H1 (cell line): Measurements from ENCODE around the gene CERS5. TPM values are rescaled to one million over a fixed set of nuclear protein-coding genes. Genes with fewer than 3 reads are reported as not detected.

Experiments
- ATF3 ChIP-seq: IDR thresholded peaks from 2 replicates; pipeline ENCODE4 v1.6.1; 2011; ENCODE audit warnings: low read depth, mild to moderate bottlenecking, low read length; ENCODE audit not compliant: insufficient read depth
- CHD7 ChIP-seq: fragments of 300-600 bp; sonication (generic); IDR thresholded peaks from 2 replicates; pipeline ENCODE4 v1.7.1; 2012; ENCODE audit warnings: low read length, moderate library complexity, mild to moderate bottlenecking, inconsistent platforms; ENCODE audit not compliant: insufficient replicate concordance
- POU5F1 ChIP-seq: IDR thresholded peaks from 2 replicates; pipeline ENCODE4 v1.6.1; 2011; ENCODE audit warnings: low read depth, mild to moderate bottlenecking, low read length, moderate library complexity
- RNF2 ChIP-seq: fragments of 200-900, 300-1000 bp; sonication (generic); IDR thresholded peaks from 2 replicates; pipeline ENCODE4 v1.7.1; 2016; ENCODE audit warnings: borderline replicate concordance, low read depth, mild to moderate bottlenecking, antibody characterized with exemption, low read length; ENCODE audit not compliant: poor library complexity, severe bottlenecking; ENCODE audit errors: missing control alignments
- SAP30 ChIP-seq: fragments of 300-600 bp; sonication (generic); IDR thresholded peaks from 2 replicates; pipeline ENCODE4 v1.7.1; 2012; ENCODE audit warnings: low read length, moderate library complexity, mild to moderate bottlenecking, inconsistent platforms; ENCODE audit not compliant: insufficient read depth, insufficient replicate concordance
- SUZ12 ChIP-seq: fragments of 200-600 bp; sonication (generic); IDR thresholded peaks from 2 replicates; pipeline ENCODE4 v1.6.1; 2012; ENCODE audit warnings: mild to moderate bottlenecking, inconsistent platforms, low read length, moderate library complexity, mixed read lengths
- TEAD4 ChIP-seq: IDR thresholded peaks from 2 replicates; pipeline ENCODE4 v1.6.1; 2012; ENCODE audit warnings: low read depth, low read length, inconsistent platforms, mixed read lengths
- USF2 ChIP-seq: IDR thresholded peaks from 2 replicates; pipeline ENCODE4 v1.6.1; 2011; ENCODE audit warnings: low read length, improper control_type of control experiment
- polyA plus RNA-seq, 7 experiments: library from polyadenylated mRNA; depleted of rRNA in 3 of 7; stranded (reverse) in 5 of 7; unstranded in 2 of 7; fragments of >200 nt in 5 of 7; fragments of 200-250 nt in 2 of 7; gene quantifications; 1 replicate in 5 of 7; 2 replicates in 1 of 7; 4 replicates in 1 of 7; pipeline versions ENCODE4 v1.2.1 to v1.2.3, GENCODE V29; 2011 to 2013; ENCODE audit warnings: missing spikeins in 2 of 7, mixed read lengths in 2 of 7
- total RNA-seq: library from RNA; stranded (reverse); fragmentation: NEBNext Ultra II Directional; extraction: Animal tissue kit (Norgen Biotek cat#: 25700); gene quantifications from 2 replicates; pipeline ENCODE4 v1.2.1, GENCODE V29; 2021

Gene CERS5
- total and polyA plus RNA-seq, 2 of the 8 experiments (the other 6 are each of a cell fraction or from before 2014, with no cell fraction given): 69.2 to 119 TPM

- TF ChIP-seq CHD7 (no peak), USF2 (no peak), TEAD4 (no peak), ATF3 (no peak), SAP30 (no peak), RNF2 (no peak), SUZ12 (no peak), POU5F1 (no peak)
Observed at GRCh38 chr12:50185301-50185895, 18.2 kb upstream of the CERS5 start (continued).
